H1 (cell line): ENCODE data around the gene KRTAP1-5. TPM values are rescaled to one million over a fixed set of nuclear protein-coding genes. Genes with fewer than 3 reads are reported as not detected.

Source experiments
- CTCF ChIA-PET: fragments of 300-600 bp; sonication (Branson Sonifier 250); formaldehyde crosslinking; loops from one replicate; lab custom pipeline; 2021; ENCODE audit not compliant: partially characterized antibody; lab: Charles Lee
- POLR2A ChIA-PET: fragments of 300-600 bp; sonication (Branson Sonifier 250); formaldehyde crosslinking; loops from one replicate; lab custom pipeline; 2021; ENCODE audit warnings: inconsistent platforms; ENCODE audit not compliant: partially characterized antibody; lab: Charles Lee
- DNase-seq, 2 experiments: peaks; one replicate each; pipeline versions ENCODE4 v3.0.0 to v3.0.0-alpha.2; 2010 to 2022; ENCODE audit warnings: low spot score in 2 of 2, low read depth in 1 of 2, mixed read lengths in 1 of 2
- FAIRE-seq: peaks from 2 replicates; lab custom pipeline; 2011; peaks lifted over from hg19 to GRCh38; lab: Jason Lieb, UNC
- H2AFZ ChIP-seq: 2 replicates; pipeline ENCODE4 v1.8.1; 2012; ENCODE audit warnings: low read length, inconsistent platforms
- H2AK5ac ChIP-seq: 2 replicates; pipeline ENCODE4 v1.6.1; 2013; ENCODE audit warnings: low read depth, low read length
- H2BK120ac ChIP-seq: replicated peaks from 2 replicates; pipeline ENCODE3; 2013; ENCODE audit warnings: low read depth, low read length, inconsistent platforms
- H2BK12ac ChIP-seq: 2 replicates; pipeline ENCODE4 v1.6.1; 2013; ENCODE audit warnings: low read depth, low read length
- H2BK15ac ChIP-seq: 2 replicates; pipeline ENCODE4 v1.6.1; 2013; ENCODE audit warnings: low read length
- H2BK20ac ChIP-seq: 2 replicates; pipeline ENCODE4 v1.6.1; 2013; ENCODE audit warnings: low read length
- H2BK5ac ChIP-seq: 2 replicates; pipeline ENCODE4 v1.6.1; 2013; ENCODE audit warnings: low read depth, low read length
- H3K14ac ChIP-seq: 2 replicates; pipeline ENCODE4 v1.6.1; 2013; ENCODE audit warnings: inconsistent platforms; ENCODE audit not compliant: insufficient read length
- H3K18ac ChIP-seq: 2 replicates; pipeline ENCODE4 v1.6.1; 2013; ENCODE audit warnings: low read length; ENCODE audit errors: extremely low read depth
- H3K23ac ChIP-seq: 2 replicates; pipeline ENCODE4 v1.6.1; 2013; ENCODE audit warnings: inconsistent platforms; ENCODE audit not compliant: insufficient read length
- H3K23me2 ChIP-seq: 2 replicates; pipeline ENCODE4 v1.6.1; 2013; ENCODE audit warnings: low read depth, low read length
- H3K27ac ChIP-seq: 2 replicates; pipeline ENCODE4 v1.6.1; 2011; ENCODE audit warnings: low read depth, low read length, inconsistent platforms
- H3K27me3 ChIP-seq, 4 experiments: replicated peaks in 1 of 4; 1 replicate in 1 of 4; 2 replicates in 3 of 4; pipeline versions ENCODE4 v1.6.1 to v1.8.1; 2011 to 2013; ENCODE audit warnings: low read length in 3 of 4, mild to moderate bottlenecking in 3 of 4, inconsistent platforms in 2 of 4, mixed read lengths in 2 of 4, moderate library complexity in 1 of 4; ENCODE audit not compliant: control insufficient read depth in 3 of 4, insufficient read depth in 3 of 4; ENCODE audit errors: extremely low read depth in 1 of 4
- H3K36me3 ChIP-seq, 4 experiments: 2 replicates each; pipeline versions ENCODE4 v1.6.1 to v1.8.1; 2011 to 2013; ENCODE audit warnings: mild to moderate bottlenecking in 4 of 4, low read length in 3 of 4, moderate library complexity in 2 of 4, control low read depth in 1 of 4, inconsistent platforms in 1 of 4; ENCODE audit not compliant: insufficient read depth in 4 of 4, control insufficient read depth in 2 of 4
- H3K4ac ChIP-seq: replicated peaks from 2 replicates; pipeline ENCODE3; 2013; ENCODE audit warnings: low read length, low read depth, mixed read lengths, inconsistent platforms; ENCODE audit not compliant: insufficient read length
- H3K4me1 ChIP-seq, 4 experiments: replicated peaks in 1 of 4; 1 replicate in 1 of 4; 2 replicates in 3 of 4; pipeline versions ENCODE4 v1.6.1 to v1.8.1; 2011 to 2013; ENCODE audit warnings: low read length in 3 of 4, inconsistent platforms in 2 of 4, mixed read lengths in 1 of 4; ENCODE audit not compliant: insufficient read depth in 4 of 4, control insufficient read depth in 3 of 4
- H3K4me2 ChIP-seq, 2 experiments: 2 replicates each; pipeline versions ENCODE4 v1.6.1 to v1.8.1; 2011 to 2013; ENCODE audit warnings: low read depth in 2 of 2, low read length in 2 of 2, control low read depth in 1 of 2, inconsistent platforms in 1 of 2, mild to moderate bottlenecking in 1 of 2; ENCODE audit not compliant: insufficient read depth in 1 of 2
- H3K4me3 ChIP-seq, 4 experiments: fragments of 200-600, 300-600 bp in 1 of 4; sonication (generic), shearing (Covaris generic), sonication (Bioruptor Twin) in 1 of 4; 2 replicates each; pipeline versions ENCODE4 v1.5.1 to v1.8.1; 2011 to 2016; ENCODE audit warnings: low read length in 4 of 4, low read depth in 3 of 4, control low read depth in 2 of 4, inconsistent platforms in 2 of 4, mild to moderate bottlenecking in 2 of 4, mixed read lengths in 1 of 4, moderate library complexity in 1 of 4; ENCODE audit not compliant: insufficient read depth in 2 of 4; ENCODE audit errors: extremely low read depth in 1 of 4
- H3K56ac ChIP-seq: replicated peaks from 2 replicates; pipeline ENCODE3; 2013; ENCODE audit warnings: low read depth, mild to moderate bottlenecking, mixed read lengths, low read length, inconsistent platforms; ENCODE audit not compliant: insufficient read length
- H3K79me1 ChIP-seq: 2 replicates; pipeline ENCODE4 v1.6.1; 2013; ENCODE audit warnings: low read depth, low read length, control low read depth
- H3K79me2 ChIP-seq, 2 experiments: 2 replicates each; pipeline versions ENCODE4 v1.6.1 to v1.8.1; 2012 to 2013; ENCODE audit warnings: low read length in 2 of 2, mild to moderate bottlenecking in 2 of 2, inconsistent platforms in 1 of 2; ENCODE audit not compliant: insufficient read depth in 2 of 2, control insufficient read depth in 1 of 2
- H3K9ac ChIP-seq, 4 experiments: replicated peaks in 1 of 4; 1 replicate in 1 of 4; 2 replicates in 3 of 4; pipeline versions ENCODE4 v1.6.1 to v1.8.1; 2011 to 2013; ENCODE audit warnings: low read depth in 3 of 4, low read length in 3 of 4, control low read depth in 2 of 4, mild to moderate bottlenecking in 2 of 4, moderate library complexity in 2 of 4, inconsistent platforms in 1 of 4; ENCODE audit errors: extremely low read depth in 1 of 4
- H3K9me3 ChIP-seq, 2 experiments: 2 replicates each; pipeline versions ENCODE4 v1.6.1 to v1.8.1; 2012 to 2013; ENCODE audit warnings: mild to moderate bottlenecking in 2 of 2, moderate library complexity in 2 of 2, control low read depth in 1 of 2, inconsistent platforms in 1 of 2, low read depth in 1 of 2, low read length in 1 of 2, mixed read lengths in 1 of 2; ENCODE audit not compliant: insufficient read depth in 2 of 2
- H4K20me1 ChIP-seq, 2 experiments: replicated peaks in 1 of 2; 2 replicates each; pipeline versions ENCODE3 to v1.8.1; 2011 to 2013; ENCODE audit warnings: inconsistent platforms in 2 of 2, low read length in 2 of 2, mild to moderate bottlenecking in 1 of 2; ENCODE audit not compliant: insufficient read depth in 2 of 2, control insufficient read depth in 1 of 2
- H4K5ac ChIP-seq: 2 replicates; pipeline ENCODE4 v1.6.1; 2013; ENCODE audit warnings: low read length, low read depth, mixed read lengths, inconsistent platforms; ENCODE audit not compliant: insufficient read length
- H4K8ac ChIP-seq: 2 replicates; pipeline ENCODE4 v1.8.0; 2013; ENCODE audit warnings: mild to moderate bottlenecking, moderate library complexity, low read length, inconsistent platforms; ENCODE audit not compliant: insufficient read depth; ENCODE audit errors: extremely low read depth
- H4K91ac ChIP-seq: replicated peaks from 2 replicates; pipeline ENCODE3; 2013; ENCODE audit warnings: low read length, mixed read lengths, inconsistent platforms; ENCODE audit not compliant: insufficient read length
- BACH1 ChIP-seq: IDR thresholded peaks from 2 replicates; pipeline ENCODE4 v1.6.1; 2012; ENCODE audit warnings: low read length, improper control_type of control experiment
- HDAC6 ChIP-seq: IDR thresholded peaks from one replicate; pipeline ENCODE4 v1.7.1; 2012; ENCODE audit warnings: low read depth, mild to moderate bottlenecking, inconsistent platforms, low read length, moderate library complexity
- POU5F1 ChIP-seq: IDR thresholded peaks from 2 replicates; pipeline ENCODE4 v1.6.1; 2011; ENCODE audit warnings: low read depth, mild to moderate bottlenecking, low read length, moderate library complexity
- TBP ChIP-seq: IDR thresholded peaks from 2 replicates; pipeline ENCODE4 v1.6.1; 2011; ENCODE audit warnings: low read depth, low read length, improper control_type of control experiment
- WGBS, 2 experiments: shearing (Covaris generic) in 1 of 2; methylation state at CpG; one replicate each; pipeline versions ENCODE4 v1.1.6 to v1.1.7; 2013 to 2015; ENCODE audit warnings: low lambda C conversion rate in 2 of 2, mixed read lengths in 2 of 2, inconsistent platforms in 1 of 2, low coverage in 1 of 2, missing lambda C conversion rate in 1 of 2; ENCODE audit not compliant: insufficient replicate concordance in 2 of 2, insufficient coverage in 1 of 2, insufficient read length in 1 of 2; ENCODE audit errors: extremely low coverage in 1 of 2, missing lambda C conversion rate in 1 of 2; 5-methylcytosine and 5-hydroxymethylcytosine counted together
- polyA plus RNA-seq, 7 experiments: library from polyadenylated mRNA; depleted of rRNA in 3 of 7; stranded (reverse) in 5 of 7; unstranded in 2 of 7; fragments of >200 nt in 5 of 7; fragments of 200-250 nt in 2 of 7; gene quantifications; 1 replicate in 5 of 7; 2 replicates in 1 of 7; 4 replicates in 1 of 7; pipeline versions ENCODE4 v1.2.1 to v1.2.3, GENCODE V29; 2011 to 2013; ENCODE audit warnings: missing spikeins in 2 of 7, mixed read lengths in 2 of 7
- total RNA-seq: library from RNA; stranded (reverse); fragmentation: NEBNext Ultra II Directional; extraction: Animal tissue kit (Norgen Biotek cat#: 25700); gene quantifications from 2 replicates; pipeline ENCODE4 v1.2.1, GENCODE V29; 2021

KRTAP1-5 gene
- total and polyA plus RNA-seq, 2 of the 8 experiments (the other 6 are each of a cell fraction or from before 2014, with no cell fraction given) = not detected

GRCh38 chr17:40978575-40979151 is 48.3 kb downstream of the KRTAP1-5 start:
- Histone ChIP-seq H3K18ac (no peak overlapping the region), H3K23ac (no peak overlapping the region), H3K4me3 (no peak overlapping the region), H3K36me3 (no peaks in the 10 kb centered on the region), H2AK5ac (no peak overlapping the region), H3K9me3 (no peaks in the 10 kb centered on the region), H4K5ac (no peak overlapping the region), H3K79me2 (no peaks in the 10 kb centered on the region), H2BK5ac (no peak overlapping the region), H3K9ac (no peak overlapping the region), H3K27ac (no peak overlapping the region), H2BK12ac (no peak overlapping the region), H4K20me1 (no peaks in the 10 kb centered on the region), H4K91ac (no peak overlapping the region), H3K14ac (no peak overlapping the region), H3K27me3 (no peaks in the 10 kb centered on the region), H3K79me1 (no peaks in the 10 kb centered on the region), H3K4ac (no peak overlapping the region), H2BK120ac (no peak overlapping the region), H4K8ac (peak overlapping the region; percentile 35; the same call in 1 of the 2 replicates), H2AFZ (peak overlapping the region; percentile 33; the same call in 1 of the 2 replicates), H3K4me2 (no peak overlapping the region), H2BK15ac (no peak overlapping the region), H2BK20ac (no peak overlapping the region), H3K56ac (no peak overlapping the region), H3K23me2 (no peaks in the 10 kb centered on the region), H3K4me1 (peaks cover 3 to 8% (median 6%) of the 10 kb centered on the region in 4 experiments; a peak in 4 of 7 replicates)
- POLR2A ChIA-PET = interaction anchor here (0.6 kb wide), 1 partner anchor 42 kb away, joined by 3 read pairs; no protein-coding TSS in a partner anchor
- no peak for DNase-seq
- WGBS, 2 experiments = 96% methylated on average over 13 of the region's 13 CpGs; no CpG with 5 or more reads in 1 of the 2 experiments
- FAIRE-seq = no peak
- CTCF ChIA-PET = interaction anchor here (0.6 to 5.4 kb wide), 5 partner anchors 16 to 344 kb away, joined by 3 to 34 read pairs (median 3); no protein-coding TSS in a partner anchor
- TF ChIP-seq BACH1 (no peak), POU5F1 (no peak), HDAC6 (no peak), TBP (no peak)
